Lung (tissue), 12 donors: Measurements from ENCODE around the gene SEMA3A. TPM values are rescaled to one million over a fixed set of nuclear protein-coding genes. Genes with fewer than 3 reads are reported as not detected.
"Not testable (repeated sequence)": the region's sequence is repeated elsewhere in the genome, so short reads cannot be mapped to it uniquely, and the experiment has no call there.

Experiments
- ATAC-seq: fragments of 200-7000 bp; cut with Tn5 transposase; one replicate; pipeline ENCODE4 v1.9.1; 2020; ENCODE audit warnings: moderate number of reproducible peaks; ENCODE audit not compliant: insufficient read depth, low FRiP score
- DNase-seq, 3 donors: peaks; one replicate each; pipeline ENCODE4 v3.0.0-alpha.2; 2013 to 2017
- H3K27ac ChIP-seq, 2 donors: one replicate each; pipeline ENCODE4 v1.5.1; 2013; ENCODE audit warnings: mild to moderate bottlenecking in 2 of 2, moderate library complexity in 2 of 2, control low read depth in 1 of 2, inconsistent platforms in 1 of 2, low read depth in 1 of 2, low read length in 1 of 2
- H3K27me3 ChIP-seq, 3 donors: one replicate each; pipeline ENCODE4 v1.5.1; 2013; ENCODE audit warnings: low read length in 2 of 3; ENCODE audit not compliant: control insufficient read depth in 3 of 3, insufficient read depth in 3 of 3
- H3K36me3 ChIP-seq, 4 donors: one replicate each; pipeline ENCODE4 v1.5.1; 2013; ENCODE audit warnings: low read length in 4 of 4, mild to moderate bottlenecking in 1 of 4, moderate library complexity in 1 of 4; ENCODE audit not compliant: control insufficient read depth in 4 of 4, insufficient read depth in 4 of 4
- H3K4me1 ChIP-seq, 5 donors: one replicate each; pipeline ENCODE4 v1.5.1; 2013; ENCODE audit warnings: low read length in 5 of 5, mild to moderate bottlenecking in 2 of 5, moderate library complexity in 1 of 5; ENCODE audit not compliant: control insufficient read depth in 5 of 5, insufficient read depth in 5 of 5
- H3K4me3 ChIP-seq: one replicate; pipeline ENCODE4 v1.5.1; 2013; ENCODE audit warnings: mild to moderate bottlenecking, control low read depth, moderate library complexity
- H3K9ac ChIP-seq, 2 donors: one replicate each; pipeline ENCODE4 v1.5.1; 2013; ENCODE audit warnings: low read length in 2 of 2, control low read depth in 1 of 2; ENCODE audit not compliant: insufficient read depth in 1 of 2
- H3K9me3 ChIP-seq, 4 donors: one replicate each; pipeline ENCODE4 v1.5.1; 2013; ENCODE audit warnings: low read length in 3 of 4, mild to moderate bottlenecking in 1 of 4, moderate library complexity in 1 of 4; ENCODE audit not compliant: control insufficient read depth in 4 of 4, insufficient read depth in 3 of 4
- CTCF ChIP-seq: IDR thresholded peaks from 2 replicates; pipeline ENCODE4 v1.5.1; 2012; ENCODE audit warnings: mild to moderate bottlenecking; ENCODE audit errors: control extremely low read depth, extremely low read depth
- WGBS, 2 donors: extraction: QIAGEN DNeasy Blood & Tissue Kit; methylation state at CpG; one replicate each; pipeline ENCODE4 v1.1.7; 2013; 5-methylcytosine and 5-hydroxymethylcytosine counted together
- polyA plus RNA-seq, 2 donors: library from polyadenylated mRNA; stranded (reverse); fragments of 200-250 nt; gene quantifications; one replicate each; pipeline ENCODE4 v1.2.1, GENCODE V29; 2013
- total RNA-seq, 2 donors: library from RNA; depleted of rRNA in 1 of 2; stranded (reverse); fragments of >200 nt in 1 of 2; gene quantifications; one replicate each; pipeline ENCODE4 v1.2.1, GENCODE V29; 2014 to 2021
- donor health status: control.
- donor health status: control.
- donor health status: Bipolar disorder and iron deficiency.
- donor health status: healthy.
- donor health status: DM: yes; HTN: yes; CAD: no.

Gene SEMA3A
- total and polyA plus RNA-seq, 4 donors: 0.79 to 21.4 (median 5.5) TPM

- Histone ChIP-seq H3K27me3 (no peaks in the 10 kb centered on the region), H3K36me3 (no peaks in the 10 kb centered on the region), H3K4me1 (peaks cover 0 to 2% (median 0%) of the 10 kb centered on the region in 5 donors), H3K4me3 (no peak overlapping the region), H3K27ac (no peak overlapping the region), H3K9ac (no peak overlapping the region), H3K9me3 (no peaks in the 10 kb centered on the region)
- WGBS, 2 donors: 69 to 91% methylated on average over 2 of the region's 2 CpGs
- no peak for DNase-seq
- no peak for ATAC-seq
- no peak for TF ChIP-seq CTCF
Measured at GRCh38 chr7:84070770-84071169, 123.8 kb downstream of the SEMA3A start.

- H3K9me3 ChIP-seq: no peaks in the 10 kb centered on the region
- H3K36me3 ChIP-seq: no peaks in the 10 kb centered on the region
- no peak for TF ChIP-seq CTCF
- ATAC-seq (no peak), DNase-seq (no peak)
- no peak overlapping the region for H3K4me3 ChIP-seq
- no peak overlapping the region for H3K9ac ChIP-seq
- peaks cover 0 to 2% (median 0%) of the 10 kb centered on the region in 5 donors for H3K4me1 ChIP-seq
- no peaks in the 10 kb centered on the region for H3K27me3 ChIP-seq
- no peak overlapping the region for H3K27ac ChIP-seq
- WGBS, 2 donors: 58 to 65% methylated on average over 2 of the region's 2 CpGs
Measured at GRCh38 chr7:84069999-84070500, 124.5 kb downstream of the SEMA3A start.

- Histone ChIP-seq H3K4me1 (peaks cover 0 to 2% (median 0%) of the 10 kb centered on the region in 5 donors), H3K4me3 (no peak overlapping the region), H3K9ac (no peak overlapping the region), H3K27ac (no peak overlapping the region), H3K9me3 (no peaks in the 10 kb centered on the region), H3K36me3 (no peaks in the 10 kb centered on the region), H3K27me3 (no peaks in the 10 kb centered on the region)
- DNase-seq (no peak), ATAC-seq (no peak)
- no peak for TF ChIP-seq CTCF
- 23 to 32% methylated on average over 1 of the region's 1 CpG for WGBS, 2 donors
Measured at GRCh38 chr7:84069033-84069432, 125.6 kb downstream of the SEMA3A start.

GRCh38 chr7:84062489-84062901 is 132.1 kb downstream of the SEMA3A start:
- H3K9ac ChIP-seq, H3K27me3 ChIP-seq, H3K9me3 ChIP-seq, ATAC-seq, H3K4me3 ChIP-seq, H3K27ac ChIP-seq, H3K36me3 ChIP-seq, H3K4me1 ChIP-seq, DNase-seq: not testable (repeated sequence)
- WGBS, 2 donors: 95 to 96% methylated on average over 23 to 28 of the region's 28 CpGs
